Mesendoderm (in vitro differentiated cells): ENCODE data around the gene NEUROD4.
A peak's percentile ranks its signal among the peaks of the same experiment; 100 is the strongest.

ENCODE experiments used
- DNase-seq: peaks from one replicate; pipeline ENCODE4 v3.0.0; 2013
- H2AK5ac ChIP-seq: 2 replicates; pipeline ENCODE4 v1.6.1; 2013; ENCODE audit warnings: low read length, inconsistent platforms
- H2BK120ac ChIP-seq: 2 replicates; pipeline ENCODE4 v1.6.1; 2013; ENCODE audit warnings: low read depth, mild to moderate bottlenecking, low read length, moderate library complexity, mixed read lengths
- H2BK15ac ChIP-seq: replicated peaks from 2 replicates; pipeline ENCODE4 v1.6.1; 2013; ENCODE audit warnings: low read depth, mild to moderate bottlenecking, moderate library complexity
- H2BK5ac ChIP-seq: 2 replicates; pipeline ENCODE4 v1.6.1; 2013; ENCODE audit warnings: low read length, inconsistent platforms
- H3K18ac ChIP-seq: 2 replicates; pipeline ENCODE4 v1.6.1; 2013; ENCODE audit warnings: mild to moderate bottlenecking, low read length, mixed read lengths
- H3K23ac ChIP-seq: one replicate; pipeline ENCODE4 v1.6.1; 2013; ENCODE audit warnings: low read length
- H3K27ac ChIP-seq: 2 replicates; pipeline ENCODE4 v1.5.1; 2013; ENCODE audit warnings: low read depth, mild to moderate bottlenecking, inconsistent platforms, low read length, moderate library complexity
- H3K27me3 ChIP-seq: 2 replicates; pipeline ENCODE4 v1.6.1; 2013; ENCODE audit warnings: low read length, control low read depth, mild to moderate bottlenecking, inconsistent platforms; ENCODE audit not compliant: insufficient read depth, poor library complexity
- H3K36me3 ChIP-seq: 2 replicates; pipeline ENCODE4 v1.6.1; 2013; ENCODE audit warnings: low read length, inconsistent platforms; ENCODE audit not compliant: control insufficient read depth, insufficient read depth
- H3K4ac ChIP-seq: one replicate; pipeline ENCODE4 v1.6.1; 2013; ENCODE audit warnings: low read depth, mild to moderate bottlenecking, low read length, moderate library complexity
- H3K4me1 ChIP-seq: 2 replicates; pipeline ENCODE4 v1.6.1; 2013; ENCODE audit warnings: low read depth, low read length, inconsistent platforms; ENCODE audit not compliant: control insufficient read depth
- H3K4me2 ChIP-seq: 2 replicates; pipeline ENCODE4 v1.6.1; 2013; ENCODE audit warnings: low read length
- H3K4me3 ChIP-seq: 2 replicates; pipeline ENCODE4 v1.5.1; 2013; ENCODE audit warnings: mild to moderate bottlenecking, low read length
- H3K56ac ChIP-seq: one replicate; pipeline ENCODE4 v1.6.1; 2013; ENCODE audit warnings: low read length
- H3K79me1 ChIP-seq: 2 replicates; pipeline ENCODE4 v1.6.1; 2013; ENCODE audit warnings: low read length, inconsistent platforms
- H3K79me2 ChIP-seq: 2 replicates; pipeline ENCODE4 v1.6.1; 2013; ENCODE audit warnings: mild to moderate bottlenecking, low read length; ENCODE audit not compliant: control insufficient read depth, insufficient read depth
- H3K9ac ChIP-seq: 2 replicates; pipeline ENCODE4 v1.6.1; 2013; ENCODE audit warnings: low read length, inconsistent platforms
- H4K5ac ChIP-seq: one replicate; pipeline ENCODE4 v1.6.1; 2013; ENCODE audit warnings: low read length
- H4K8ac ChIP-seq: one replicate; pipeline ENCODE4 v1.6.1; 2013; ENCODE audit warnings: low read depth, mild to moderate bottlenecking, control low read depth, low read length, moderate library complexity
- WGBS: extraction: QIAGEN DNeasy Blood & Tissue Kit; methylation state at CpG from one replicate; pipeline ENCODE4 v1.1.7; 2013; ENCODE audit warnings: low lambda C conversion rate, missing lambda C conversion rate; ENCODE audit not compliant: insufficient coverage; ENCODE audit errors: extremely low coverage; 5-methylcytosine and 5-hydroxymethylcytosine counted together

Gene NEUROD4

DNA sequence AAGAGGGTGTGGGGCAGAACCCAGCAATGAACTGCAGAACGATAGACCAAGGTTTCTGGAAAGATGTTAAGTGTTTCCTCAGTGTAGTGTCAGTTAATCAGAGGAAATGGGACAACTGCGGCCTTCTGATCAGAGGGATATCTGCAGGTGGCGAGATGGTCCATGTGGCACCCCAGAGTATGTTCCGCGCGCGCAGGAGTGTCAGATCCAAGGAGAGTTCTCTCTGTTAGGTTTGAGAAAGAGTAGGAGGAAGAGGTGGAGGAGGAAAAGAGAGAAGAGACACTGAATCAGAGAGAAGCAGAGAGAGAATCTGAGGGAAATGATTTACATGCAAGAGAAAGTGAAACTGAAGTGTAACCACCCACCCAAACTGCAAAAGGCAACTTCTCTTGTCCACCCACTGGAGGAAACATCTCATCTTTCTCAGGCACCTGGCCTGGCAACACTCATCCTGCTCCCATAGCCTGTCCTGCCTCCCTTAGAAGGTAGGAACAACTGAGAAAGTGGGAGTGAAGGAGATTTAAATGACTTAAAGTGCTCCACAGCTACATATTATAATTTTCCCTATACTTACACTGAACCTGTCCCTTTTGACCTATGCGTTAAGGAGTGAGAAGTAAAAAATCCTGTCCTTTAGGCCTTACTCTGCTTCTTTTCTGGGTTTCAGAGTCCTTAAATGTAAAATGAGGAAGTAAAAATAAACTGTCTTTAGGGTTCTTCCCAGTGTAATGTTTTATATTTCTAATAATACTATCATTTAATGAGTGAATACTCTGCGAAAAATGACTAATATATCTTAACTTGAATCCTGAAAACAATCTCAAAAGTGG lies 28.4 kb upstream of the NEUROD4 start:
- Histone ChIP-seq H3K4ac (no peak overlapping the region), H3K36me3 (no peaks in the 10 kb centered on the region), H3K23ac (no peak overlapping the region), H3K4me1 (no peaks in the 10 kb centered on the region), H3K4me3 (no peak overlapping the region), H3K9ac (no peak overlapping the region), H3K79me1 (no peaks in the 10 kb centered on the region), H3K18ac (no peak overlapping the region), H2BK15ac (no peak overlapping the region), H4K5ac (no peak overlapping the region), H2BK120ac (no peak overlapping the region), H3K27me3 (no peaks in the 10 kb centered on the region), H3K56ac (no peak overlapping the region), H2AK5ac (no peak overlapping the region), H4K8ac (no peak overlapping the region), H3K27ac (no peak overlapping the region), H2BK5ac (no peak overlapping the region), H3K4me2 (no peak overlapping the region), H3K79me2 (no peaks in the 10 kb centered on the region)
- no peak for DNase-seq
- no CpG with 5 or more reads among the region's 9 CpGs for WGBS

DNA sequence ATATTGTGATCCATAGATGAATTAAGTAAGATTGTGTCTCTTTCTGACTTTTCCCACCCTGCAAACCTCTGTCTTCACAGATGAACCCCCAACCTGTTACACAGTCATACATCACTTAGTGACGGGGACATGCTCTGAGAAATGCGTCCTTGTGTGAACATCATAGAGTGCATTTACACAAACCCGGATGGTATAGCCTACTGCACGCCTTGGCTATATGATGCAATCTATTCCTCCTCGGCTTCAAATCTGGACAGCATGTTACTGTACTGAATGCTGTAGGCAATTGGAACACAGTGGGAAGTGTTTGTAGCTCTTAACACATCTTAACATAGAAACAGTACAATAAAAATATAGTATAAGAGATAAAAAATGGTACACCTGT lies 27.8 kb upstream of the NEUROD4 start:
- H2BK5ac ChIP-seq = no peak overlapping the region
- no CpG with 5 or more reads among the region's 5 CpGs for WGBS
- no peaks in the 10 kb centered on the region for H3K36me3 ChIP-seq
- H3K79me1 ChIP-seq = no peaks in the 10 kb centered on the region
- no peaks in the 10 kb centered on the region for H3K79me2 ChIP-seq
- no peak overlapping the region for H3K4me3 ChIP-seq
- H3K4me1 ChIP-seq = no peaks in the 10 kb centered on the region
- H3K4me2 ChIP-seq = no peak overlapping the region
- H2AK5ac ChIP-seq = no peak overlapping the region
- no peak overlapping the region for H2BK15ac ChIP-seq
- H4K5ac ChIP-seq = no peak overlapping the region
- H3K23ac ChIP-seq = no peak overlapping the region
- no peak for DNase-seq
- H3K56ac ChIP-seq = no peak overlapping the region
- no peak overlapping the region for H3K4ac ChIP-seq
- no peak overlapping the region for H3K9ac ChIP-seq
- H3K27me3 ChIP-seq = no peaks in the 10 kb centered on the region
- H3K18ac ChIP-seq = no peak overlapping the region
- H2BK120ac ChIP-seq = no peak overlapping the region
- no peak overlapping the region for H4K8ac ChIP-seq
- H3K27ac ChIP-seq = no peak overlapping the region

DNA sequence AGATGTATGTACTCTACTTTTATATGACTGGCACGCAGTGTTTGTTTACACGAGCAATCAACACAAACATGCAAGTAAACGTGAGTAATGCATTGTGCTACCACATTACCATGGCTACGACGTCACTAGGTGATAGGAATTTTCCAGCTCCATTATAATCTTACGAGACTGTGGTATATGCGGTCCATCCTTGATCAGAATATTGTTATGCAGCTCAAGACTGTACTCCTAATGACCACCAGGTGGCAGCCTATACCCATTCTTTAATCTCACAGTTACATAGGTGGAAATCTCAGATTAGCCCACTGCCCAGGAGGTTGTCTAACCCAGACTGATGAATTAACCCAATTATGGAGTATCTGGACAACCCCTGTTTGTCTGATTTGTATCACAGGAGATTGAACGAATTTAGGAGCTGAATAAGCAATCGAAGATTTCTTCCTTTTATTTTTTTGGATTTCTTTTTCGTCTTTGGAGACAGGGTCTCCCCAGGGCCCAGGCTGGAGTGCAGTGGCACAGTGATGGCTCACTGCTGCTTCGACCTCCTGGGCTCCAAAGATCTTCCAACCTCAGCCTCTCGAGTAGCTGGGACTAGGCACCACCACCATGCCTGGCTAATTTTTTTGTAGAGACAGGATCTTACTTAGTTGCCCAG lies 26.5 kb upstream of the NEUROD4 start:
- Histone ChIP-seq H2AK5ac (no peak overlapping the region), H3K27me3 (no peaks in the 10 kb centered on the region), H3K23ac (no peak overlapping the region), H3K56ac (no peak overlapping the region), H3K27ac (no peak overlapping the region), H2BK15ac (no peak overlapping the region), H3K36me3 (no peaks in the 10 kb centered on the region), H4K8ac (no peak overlapping the region), H3K9ac (no peak overlapping the region), H3K79me1 (no peaks in the 10 kb centered on the region), H4K5ac (no peak overlapping the region), H3K18ac (no peak overlapping the region), H3K4me1 (peaks cover 4% of the 10 kb centered on the region), H2BK5ac (no peak overlapping the region), H3K4me2 (no peak overlapping the region), H3K4ac (no peak overlapping the region), H3K4me3 (no peak overlapping the region), H2BK120ac (no peak overlapping the region), H3K79me2 (no peaks in the 10 kb centered on the region)
- DNase-seq = peak; percentile 70
- WGBS = no CpG with 5 or more reads among the region's 12 CpGs

DNA sequence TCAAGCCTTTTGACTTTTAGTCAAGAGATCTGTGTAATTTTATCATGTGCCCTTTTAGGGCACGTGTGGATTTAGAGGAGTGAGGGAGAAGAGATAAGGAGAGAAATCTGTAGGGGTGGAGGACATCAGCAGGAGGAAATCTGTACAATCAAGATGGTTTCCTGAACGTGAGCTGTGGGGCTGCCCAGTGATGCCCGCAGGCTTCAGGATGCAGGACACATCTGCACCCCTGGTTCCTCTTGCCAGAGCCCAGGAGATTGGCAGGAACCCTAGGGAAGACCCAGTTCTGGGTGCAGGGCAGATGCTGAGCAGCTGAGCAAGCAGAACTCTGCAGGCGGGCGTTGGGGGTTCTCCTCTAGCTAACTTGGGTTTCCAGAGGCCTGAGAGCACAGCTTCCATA lies 23.6 kb upstream of the NEUROD4 start:
- no peak overlapping the region for H3K9ac ChIP-seq
- H3K27ac ChIP-seq = no peak overlapping the region
- peaks cover 4% of the 10 kb centered on the region for H3K4me1 ChIP-seq
- no peak for DNase-seq
- H3K56ac ChIP-seq = no peak overlapping the region
- H2AK5ac ChIP-seq = no peak overlapping the region
- no peak overlapping the region for H3K4me2 ChIP-seq
- H2BK120ac ChIP-seq = no peak overlapping the region
- H3K79me2 ChIP-seq = no peaks in the 10 kb centered on the region
- no peaks in the 10 kb centered on the region for H3K36me3 ChIP-seq
- no peaks in the 10 kb centered on the region for H3K27me3 ChIP-seq
- H4K5ac ChIP-seq = no peak overlapping the region
- no peak overlapping the region for H3K23ac ChIP-seq
- no peaks in the 10 kb centered on the region for H3K79me1 ChIP-seq
- H2BK5ac ChIP-seq = no peak overlapping the region
- H2BK15ac ChIP-seq = no peak overlapping the region
- no peak overlapping the region for H3K4me3 ChIP-seq
- WGBS = no CpG with 5 or more reads among the region's 5 CpGs
- no peak overlapping the region for H3K4ac ChIP-seq
- H3K18ac ChIP-seq = no peak overlapping the region
- no peak overlapping the region for H4K8ac ChIP-seq

DNA sequence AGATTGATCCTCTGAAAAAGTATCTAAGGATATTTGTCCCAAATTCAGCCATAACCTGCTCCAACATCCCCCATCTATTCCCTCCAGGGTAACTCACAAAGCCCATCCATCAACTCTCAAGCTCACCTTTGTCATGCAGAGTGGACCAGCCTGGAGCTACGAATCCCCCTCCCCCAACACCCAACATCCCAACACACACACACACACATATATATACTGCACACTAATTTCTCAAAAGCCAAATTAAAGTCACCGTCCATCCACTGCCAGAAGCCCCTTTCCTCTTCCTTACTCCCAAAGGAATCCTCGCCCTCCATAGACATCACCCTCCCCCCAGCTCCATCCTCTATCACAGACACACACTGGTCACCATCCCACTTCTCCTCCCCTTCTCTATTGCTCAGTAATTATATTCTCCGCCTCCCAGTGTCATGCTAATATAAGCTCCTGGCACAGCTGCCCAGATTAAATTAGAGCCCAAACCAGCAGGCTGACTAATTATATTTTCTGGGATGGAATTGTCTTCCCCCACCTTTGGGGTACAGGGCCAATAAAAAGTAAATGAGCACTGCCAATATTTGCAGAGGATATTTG lies 21.7 kb upstream of the NEUROD4 start:
- no peaks in the 10 kb centered on the region for H3K79me1 ChIP-seq
- H3K4me2 ChIP-seq = no peak overlapping the region
- H2BK5ac ChIP-seq = no peak overlapping the region
- peaks cover 4% of the 10 kb centered on the region for H3K4me1 ChIP-seq
- H3K4ac ChIP-seq = no peak overlapping the region
- H3K27ac ChIP-seq = no peak overlapping the region
- H3K4me3 ChIP-seq = no peak overlapping the region
- no peaks in the 10 kb centered on the region for H3K36me3 ChIP-seq
- no peak overlapping the region for H4K8ac ChIP-seq
- DNase-seq = no peak
- no peak overlapping the region for H2BK15ac ChIP-seq
- no peak overlapping the region for H2AK5ac ChIP-seq
- H4K5ac ChIP-seq = no peak overlapping the region
- no peaks in the 10 kb centered on the region for H3K27me3 ChIP-seq
- H3K56ac ChIP-seq = no peak overlapping the region
- no CpG with 5 or more reads among the region's 4 CpGs for WGBS
- H3K9ac ChIP-seq = no peak overlapping the region
- H3K79me2 ChIP-seq = no peaks in the 10 kb centered on the region
- H2BK120ac ChIP-seq = no peak overlapping the region
- no peak overlapping the region for H3K23ac ChIP-seq
- H3K18ac ChIP-seq = no peak overlapping the region
